Progenitor cell of endocrine pancreas (in vitro differentiated cells): ENCODE data around the gene SOX8. TPM values are rescaled to one million over a fixed set of nuclear protein-coding genes. Genes with fewer than 3 reads are reported as not detected.
"Not testable (repeated sequence)": the region's sequence is repeated elsewhere in the genome, so short reads cannot be mapped to it uniquely, and the experiment has no call there.

Experiments used
- DNase-seq: peaks from one replicate; pipeline ENCODE4 v3.0.0; 2021; ENCODE audit warnings: low spot score; ENCODE audit not compliant: unreplicated experiment
- H3K27ac Mint-ChIP-seq: 2 replicates; pipeline ENCODE4 v1.8.0; 2021; ENCODE audit warnings: mild to moderate bottlenecking, moderate library complexity, mixed read lengths
- H3K27me3 Mint-ChIP-seq: 2 replicates; pipeline ENCODE4 v1.8.0; 2021; ENCODE audit warnings: mixed read lengths
- H3K36me3 Mint-ChIP-seq: 2 replicates; pipeline ENCODE4 v1.8.0; 2022; ENCODE audit warnings: mixed read lengths; ENCODE audit not compliant: insufficient read depth
- H3K4me1 Mint-ChIP-seq: 2 replicates; pipeline ENCODE4 v1.8.0; 2021; ENCODE audit warnings: low read depth, mixed read lengths
- H3K4me3 Mint-ChIP-seq: 2 replicates; pipeline ENCODE4 v1.8.0; 2021; ENCODE audit warnings: low read depth, mild to moderate bottlenecking, moderate library complexity, mixed read lengths
- H3K9me3 Mint-ChIP-seq: 2 replicates; pipeline ENCODE4 v1.8.0; 2021; ENCODE audit warnings: low read depth, mixed read lengths
- total RNA-seq: library from RNA; stranded (reverse); gene quantifications from 2 replicates; pipeline ENCODE4 v1.2.1, GENCODE V29; 2021
- TF ChIP-seq, protein P1 (sequence below): fragments of 200-600 bp; sonication (generic); IDR thresholded peaks from one replicate; pipeline ENCODE4 v1.5.0; 2021; ENCODE audit warnings: antibody characterized with exemption, mild to moderate bottlenecking; ENCODE audit not compliant: unreplicated experiment

The SOX8 gene
- total RNA-seq, 1 donor from 2014 or later, result 6.7 TPM

DNA sequence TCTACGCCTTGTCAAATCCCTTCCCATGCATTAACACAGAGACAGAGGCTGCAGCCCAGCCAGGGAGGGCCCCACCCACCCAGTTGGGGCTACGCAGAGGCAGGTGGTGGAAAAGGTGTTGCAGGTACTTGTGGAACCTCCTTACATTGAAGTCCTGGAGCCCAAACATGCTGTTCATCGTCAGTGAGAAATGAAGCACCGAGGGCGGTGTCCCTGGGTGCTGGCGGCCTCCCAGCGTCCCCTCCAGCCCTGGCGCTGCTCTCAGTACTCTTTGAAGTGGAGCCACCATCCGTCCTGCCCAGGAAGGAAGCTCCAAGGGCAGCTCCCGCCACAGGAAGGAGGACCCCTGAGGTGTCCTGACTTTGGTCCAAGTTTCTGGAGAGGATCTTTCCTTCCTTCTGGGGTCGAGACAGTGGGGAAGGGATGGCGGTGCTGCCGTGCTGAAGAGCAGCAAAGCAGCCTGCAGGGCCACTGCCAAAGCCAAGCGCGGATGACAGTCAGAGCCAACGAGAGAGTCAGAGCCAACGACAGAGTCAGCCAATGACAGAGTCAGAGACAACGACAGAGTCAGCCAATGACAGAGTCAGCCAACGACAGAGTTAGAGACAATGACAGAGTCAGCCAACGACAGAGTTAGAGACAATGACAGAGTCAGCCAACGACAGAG is 34.2 kb upstream of the SOX8 start:
- Mint-ChIP-seq H3K27ac (no peak overlapping the region), H3K4me1 (no peaks in the 10 kb centered on the region), H3K27me3 (no peaks in the 10 kb centered on the region), H3K36me3 (peaks cover 26% of the 10 kb centered on the region), H3K4me3 (no peak overlapping the region), H3K9me3 (peaks cover 9% of the 10 kb centered on the region)
- no peak for DNase-seq
- TF ChIP-seq, protein P1, sequence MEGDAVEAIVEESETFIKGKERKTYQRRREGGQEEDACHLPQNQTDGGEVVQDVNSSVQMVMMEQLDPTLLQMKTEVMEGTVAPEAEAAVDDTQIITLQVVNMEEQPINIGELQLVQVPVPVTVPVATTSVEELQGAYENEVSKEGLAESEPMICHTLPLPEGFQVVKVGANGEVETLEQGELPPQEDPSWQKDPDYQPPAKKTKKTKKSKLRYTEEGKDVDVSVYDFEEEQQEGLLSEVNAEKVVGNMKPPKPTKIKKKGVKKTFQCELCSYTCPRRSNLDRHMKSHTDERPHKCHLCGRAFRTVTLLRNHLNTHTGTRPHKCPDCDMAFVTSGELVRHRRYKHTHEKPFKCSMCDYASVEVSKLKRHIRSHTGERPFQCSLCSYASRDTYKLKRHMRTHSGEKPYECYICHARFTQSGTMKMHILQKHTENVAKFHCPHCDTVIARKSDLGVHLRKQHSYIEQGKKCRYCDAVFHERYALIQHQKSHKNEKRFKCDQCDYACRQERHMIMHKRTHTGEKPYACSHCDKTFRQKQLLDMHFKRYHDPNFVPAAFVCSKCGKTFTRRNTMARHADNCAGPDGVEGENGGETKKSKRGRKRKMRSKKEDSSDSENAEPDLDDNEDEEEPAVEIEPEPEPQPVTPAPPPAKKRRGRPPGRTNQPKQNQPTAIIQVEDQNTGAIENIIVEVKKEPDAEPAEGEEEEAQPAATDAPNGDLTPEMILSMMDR, result no peak

DNA sequence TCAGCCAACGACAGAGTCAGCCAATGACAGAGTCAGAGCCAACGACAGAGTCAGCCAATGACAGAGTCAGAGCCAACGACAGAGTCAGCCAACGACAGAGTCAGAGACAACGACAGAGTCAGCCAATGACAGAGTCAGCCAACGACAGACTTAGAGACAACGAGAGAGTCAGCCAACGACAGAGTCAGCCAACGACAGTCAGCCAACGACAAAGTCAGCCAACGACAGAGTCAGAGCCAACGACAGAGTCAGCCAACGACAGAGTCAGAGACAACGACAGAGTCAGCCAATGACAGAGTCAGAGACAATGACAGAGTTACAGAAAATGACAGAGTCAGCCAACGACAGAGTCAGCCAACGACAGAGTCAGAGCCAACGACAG is 33.7 kb upstream of the SOX8 start:
- DNase-seq, H3K9me3 Mint-ChIP-seq, H3K4me3 Mint-ChIP-seq, H3K4me1 Mint-ChIP-seq, H3K27ac Mint-ChIP-seq, H3K27me3 Mint-ChIP-seq: not testable (repeated sequence)
- peaks cover 23% of the 10 kb centered on the region for H3K36me3 Mint-ChIP-seq

GRCh38 chr16:948767-949166 is 32.8 kb upstream of the SOX8 start:
- not testable (repeated sequence) for H3K4me1 Mint-ChIP-seq, H3K9me3 Mint-ChIP-seq, DNase-seq, H3K27ac Mint-ChIP-seq, H3K27me3 Mint-ChIP-seq, H3K4me3 Mint-ChIP-seq
- H3K36me3 Mint-ChIP-seq, result peaks cover 21% of the 10 kb centered on the region

DNA sequence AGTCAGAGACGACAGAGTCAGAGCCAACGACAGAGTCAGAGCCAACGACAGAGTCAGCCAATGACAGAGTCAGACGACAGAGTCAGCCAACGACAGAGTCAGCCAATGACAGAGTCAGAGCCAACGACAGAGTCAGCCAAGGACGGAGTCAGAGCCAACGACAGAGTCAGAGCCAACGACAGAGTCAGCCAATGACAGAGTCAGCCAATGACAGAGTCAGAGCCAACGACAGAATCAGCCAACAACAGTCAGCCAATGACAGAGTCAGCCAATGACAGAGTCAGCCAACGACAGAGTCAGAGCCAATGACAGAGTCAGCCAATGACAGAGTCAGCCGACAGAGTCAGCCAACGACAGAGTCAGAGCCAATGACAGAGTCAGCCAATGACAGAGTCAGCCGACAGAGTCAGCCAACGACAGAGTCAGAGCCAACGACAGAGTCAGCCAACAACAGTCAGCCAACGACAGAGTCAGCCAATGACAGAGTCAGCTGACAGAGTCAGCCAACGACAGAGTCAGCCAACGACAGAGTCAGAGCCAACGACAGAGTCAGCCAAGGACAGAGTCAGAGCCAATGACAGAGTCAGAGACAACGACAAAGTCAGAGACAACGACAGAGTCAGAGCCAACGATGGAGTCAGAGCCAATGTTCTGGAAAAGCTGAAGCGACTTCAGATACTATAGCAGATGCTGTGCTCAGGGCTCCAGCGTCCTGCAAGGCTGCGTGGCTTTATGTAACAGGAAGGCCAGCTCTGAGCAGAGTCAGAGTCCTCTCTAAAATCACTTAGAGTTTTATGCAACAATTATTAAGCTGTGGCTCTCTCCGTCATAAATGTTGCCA is 30.6 kb upstream of the SOX8 start:
- not testable (repeated sequence) for H3K36me3 Mint-ChIP-seq, H3K27ac Mint-ChIP-seq, H3K27me3 Mint-ChIP-seq, H3K4me3 Mint-ChIP-seq, H3K9me3 Mint-ChIP-seq, H3K4me1 Mint-ChIP-seq, DNase-seq

DNA sequence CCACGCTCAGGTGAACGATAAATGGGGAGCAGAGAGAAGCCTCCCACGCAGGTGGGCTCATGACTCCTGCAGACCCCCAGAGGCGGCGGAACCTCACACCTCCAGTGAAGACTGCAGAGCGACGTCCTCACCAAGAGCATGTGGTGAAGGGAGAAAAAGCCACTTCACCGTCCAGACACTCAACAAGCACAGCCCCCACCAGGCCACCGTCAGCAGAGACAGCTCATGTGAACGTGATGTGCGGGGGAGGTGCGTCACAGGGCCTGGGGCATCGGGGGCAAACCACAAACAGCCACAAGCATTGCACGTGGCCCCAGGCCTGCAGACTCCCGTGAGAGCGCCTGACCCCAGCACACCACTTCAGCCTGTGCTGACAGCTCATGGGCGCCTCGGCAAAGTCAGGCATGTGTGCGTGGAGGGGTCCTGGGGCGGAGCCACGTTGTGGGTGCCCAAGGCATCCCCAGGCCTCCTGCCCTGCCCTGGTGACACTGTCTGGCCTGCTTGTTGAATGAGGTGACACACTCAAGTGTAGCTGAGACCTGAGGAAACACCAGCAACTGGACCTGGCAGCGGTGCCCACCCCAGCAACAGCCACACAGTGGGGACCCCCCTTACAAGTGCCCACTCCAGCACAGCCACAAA is 29.8 kb upstream of the SOX8 start:
- H3K27ac Mint-ChIP-seq, result no peak overlapping the region
- DNase-seq, result no peak
- no peak overlapping the region for H3K4me3 Mint-ChIP-seq
- no peaks in the 10 kb centered on the region for H3K9me3 Mint-ChIP-seq
- TF ChIP-seq, protein P1, result no peak
- no peaks in the 10 kb centered on the region for H3K27me3 Mint-ChIP-seq
- no peaks in the 10 kb centered on the region for H3K4me1 Mint-ChIP-seq
- peaks cover 8% of the 10 kb centered on the region for H3K36me3 Mint-ChIP-seq

DNA sequence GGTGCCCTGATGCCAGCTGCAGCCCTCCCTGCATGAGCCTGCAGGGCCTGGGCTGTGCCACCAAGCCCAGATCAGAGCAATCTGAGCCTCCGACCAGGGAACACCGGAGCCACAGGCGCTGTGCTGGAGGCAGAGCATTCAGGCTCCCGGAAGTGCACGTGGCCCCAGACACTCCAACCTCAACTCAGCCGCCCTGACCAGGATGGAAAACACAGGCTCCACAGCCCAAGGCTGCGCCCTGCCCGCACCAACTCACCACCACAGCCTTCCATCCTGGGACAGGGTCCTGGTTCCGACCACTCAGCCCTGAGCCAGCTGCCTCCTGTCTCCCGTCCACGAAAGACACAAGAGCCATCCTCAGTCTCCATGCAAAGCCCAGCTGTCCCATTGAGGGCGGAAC is 29.2 kb upstream of the SOX8 start:
- Mint-ChIP-seq H3K4me3 (no peak overlapping the region), H3K4me1 (no peaks in the 10 kb centered on the region), H3K27me3 (no peaks in the 10 kb centered on the region), H3K9me3 (peaks cover 2% of the 10 kb centered on the region), H3K27ac (no peak overlapping the region), H3K36me3 (peaks cover 10% of the 10 kb centered on the region)
- DNase-seq, result no peak
- TF ChIP-seq, protein P1, result no peak

GRCh38 chr16:953818-954217 is 27.8 kb upstream of the SOX8 start:
- not testable (repeated sequence) for H3K27ac Mint-ChIP-seq, H3K4me3 Mint-ChIP-seq, H3K27me3 Mint-ChIP-seq, DNase-seq, H3K9me3 Mint-ChIP-seq, H3K4me1 Mint-ChIP-seq
- peaks cover 12% of the 10 kb centered on the region for H3K36me3 Mint-ChIP-seq

DNA sequence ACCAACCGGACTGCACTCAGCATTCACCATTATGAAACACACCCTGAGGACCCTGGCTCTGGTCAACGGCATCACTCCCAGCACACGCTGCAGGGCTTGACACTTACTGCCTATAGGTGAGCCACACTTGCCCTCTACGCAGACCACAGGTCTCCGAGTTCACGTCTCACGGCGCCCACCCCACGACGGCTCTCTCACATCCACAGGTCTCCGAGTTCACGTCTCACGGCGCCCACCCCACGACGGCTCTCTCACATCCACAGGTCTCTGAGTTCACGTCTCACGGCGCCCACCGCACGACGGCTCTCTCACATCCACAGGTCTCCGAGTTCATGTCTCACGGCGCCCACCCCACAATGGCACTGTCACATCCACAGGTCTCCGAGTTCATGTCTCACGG is 25.8 kb upstream of the SOX8 start:
- H3K4me3 Mint-ChIP-seq, H3K27me3 Mint-ChIP-seq, DNase-seq, H3K27ac Mint-ChIP-seq, H3K4me1 Mint-ChIP-seq, H3K9me3 Mint-ChIP-seq: not testable (repeated sequence)
- peaks cover 13% of the 10 kb centered on the region for H3K36me3 Mint-ChIP-seq
